Keratinocyte (primary cell): Measurements from ENCODE around the gene PLA2G15. TPM values are rescaled to one million over a fixed set of nuclear protein-coding genes. Genes with fewer than 3 reads are reported as not detected.
A peak's percentile ranks its signal among the peaks of the same experiment; 100 is the strongest.

ENCODE experiments used
- DNase-seq: peaks from one replicate; pipeline ENCODE4 v3.0.0-alpha.2; 2011; ENCODE audit warnings: low read depth, missing footprints, low spot score
- FAIRE-seq: peaks from 2 replicates; lab custom pipeline; 2011; peaks lifted over from hg19 to GRCh38; lab: Jason Lieb, UNC
- H2AFZ ChIP-seq: 2 replicates; pipeline ENCODE4 v1.6.0; 2012; ENCODE audit warnings: low read length, control low read depth, inconsistent platforms; ENCODE audit not compliant: control insufficient read depth
- H3K27ac ChIP-seq: 2 replicates; pipeline ENCODE4 v1.5.1; 2011; ENCODE audit warnings: low read length; ENCODE audit not compliant: control insufficient read depth, insufficient read depth
- H3K27me3 ChIP-seq: 3 replicates; pipeline ENCODE4 v1.6.0; 2011; ENCODE audit warnings: low read length; ENCODE audit not compliant: control insufficient read depth, insufficient read depth; ENCODE audit errors: extremely low read depth
- H3K36me3 ChIP-seq, 2 experiments: 2 replicates in 1 of 2; 3 replicates in 1 of 2; pipeline ENCODE4 v1.5.1; 2011; ENCODE audit warnings: low read length in 2 of 2, mild to moderate bottlenecking in 1 of 2; ENCODE audit not compliant: control insufficient read depth in 2 of 2, insufficient read depth in 2 of 2; ENCODE audit errors: extremely low read depth in 1 of 2
- H3K4me1 ChIP-seq: 3 replicates; pipeline ENCODE4 v1.5.1; 2011; ENCODE audit warnings: low read length; ENCODE audit not compliant: control insufficient read depth, insufficient read depth; ENCODE audit errors: extremely low read depth
- H3K4me2 ChIP-seq: 3 replicates; pipeline ENCODE4 v1.6.0; 2011; ENCODE audit warnings: low read depth, low read length; ENCODE audit not compliant: control insufficient read depth, insufficient read depth; ENCODE audit errors: extremely low read depth
- H3K4me3 ChIP-seq, 3 experiments: fragments of 200-600 bp in 1 of 3; sonication (generic) in 1 of 3; 2 replicates in 2 of 3; 3 replicates in 1 of 3; pipeline ENCODE4 v1.5.1; 2011 to 2016; ENCODE audit warnings: low read length in 3 of 3, mild to moderate bottlenecking in 3 of 3, control low read depth in 2 of 3, inconsistent platforms in 1 of 3, low read depth in 1 of 3, mixed read lengths in 1 of 3, mixed run types in 1 of 3, moderate library complexity in 1 of 3; ENCODE audit not compliant: control insufficient read depth in 2 of 3, insufficient read depth in 2 of 3; ENCODE audit errors: extremely low read depth in 1 of 3
- H3K79me2 ChIP-seq: 2 replicates; pipeline ENCODE4 v1.6.0; 2012; ENCODE audit warnings: low read length; ENCODE audit not compliant: control insufficient read depth, insufficient read depth
- H3K9ac ChIP-seq: 3 replicates; pipeline ENCODE4 v1.6.0; 2011; ENCODE audit warnings: low read length; ENCODE audit not compliant: control insufficient read depth, insufficient read depth; ENCODE audit errors: extremely low read depth
- H3K9me1 ChIP-seq: 3 replicates; pipeline ENCODE4 v1.6.0; 2011; ENCODE audit warnings: low read length; ENCODE audit not compliant: control insufficient read depth, insufficient read depth; ENCODE audit errors: extremely low read depth
- H3K9me3 ChIP-seq: 2 replicates; pipeline ENCODE4 v1.5.1; 2012; ENCODE audit warnings: low read depth, low read length; ENCODE audit not compliant: control insufficient read depth
- H4K20me1 ChIP-seq: 3 replicates; pipeline ENCODE4 v1.6.0; 2011; ENCODE audit warnings: low read length; ENCODE audit not compliant: control insufficient read depth, insufficient read depth; ENCODE audit errors: extremely low read depth
- CTCF ChIP-seq, 3 experiments: IDR thresholded peaks in 1 of 3; conservative IDR thresholded peaks in 1 of 3; optimal IDR thresholded peaks in 1 of 3; 2 replicates in 2 of 3; 3 replicates in 1 of 3; pipeline versions ENCODE3 to v1.5.1; 2011; ENCODE audit warnings: low read length in 3 of 3, mild to moderate bottlenecking in 3 of 3, moderate library complexity in 2 of 3, control low read depth in 1 of 3, inconsistent platforms in 1 of 3; ENCODE audit not compliant: insufficient read depth in 2 of 3; ENCODE audit errors: extremely low read depth in 1 of 3
- EZH2 ChIP-seq: IDR thresholded peaks from one replicate; pipeline ENCODE4 v1.6.1; 2012; ENCODE audit warnings: inconsistent platforms, mild to moderate bottlenecking, low read length, moderate library complexity
- dilution Hi-C: fragments of 300-500 bp; cut with MboI; formaldehyde crosslinking; loops from one replicate; pipeline ENCODE4 v1.7.0; 2020; ENCODE audit warnings: low sequenced_read_pairs; ENCODE audit not compliant: extremely low pct_ligation_motif_present
- polyA plus RNA-seq, 5 experiments: library from polyadenylated mRNA; depleted of rRNA in 3 of 5; stranded (reverse) in 3 of 5; stranded (forward) in 1 of 5; unstranded in 1 of 5; fragments of >200 nt; gene quantifications; 1 replicate in 1 of 5; 2 replicates in 3 of 5; 3 replicates in 1 of 5; pipeline versions ENCODE4 v1.2.1 to v1.2.3, GENCODE V29; 2011 to 2012; ENCODE audit warnings: missing spikeins in 2 of 5, low read depth in 1 of 5, low replicate concordance in 1 of 5

Gene PLA2G15
- polyA plus RNA-seq, 1 donor (not counting 4 experiments of a cell fraction or from before 2014, with no cell fraction given), result 9.2 TPM

DNA sequence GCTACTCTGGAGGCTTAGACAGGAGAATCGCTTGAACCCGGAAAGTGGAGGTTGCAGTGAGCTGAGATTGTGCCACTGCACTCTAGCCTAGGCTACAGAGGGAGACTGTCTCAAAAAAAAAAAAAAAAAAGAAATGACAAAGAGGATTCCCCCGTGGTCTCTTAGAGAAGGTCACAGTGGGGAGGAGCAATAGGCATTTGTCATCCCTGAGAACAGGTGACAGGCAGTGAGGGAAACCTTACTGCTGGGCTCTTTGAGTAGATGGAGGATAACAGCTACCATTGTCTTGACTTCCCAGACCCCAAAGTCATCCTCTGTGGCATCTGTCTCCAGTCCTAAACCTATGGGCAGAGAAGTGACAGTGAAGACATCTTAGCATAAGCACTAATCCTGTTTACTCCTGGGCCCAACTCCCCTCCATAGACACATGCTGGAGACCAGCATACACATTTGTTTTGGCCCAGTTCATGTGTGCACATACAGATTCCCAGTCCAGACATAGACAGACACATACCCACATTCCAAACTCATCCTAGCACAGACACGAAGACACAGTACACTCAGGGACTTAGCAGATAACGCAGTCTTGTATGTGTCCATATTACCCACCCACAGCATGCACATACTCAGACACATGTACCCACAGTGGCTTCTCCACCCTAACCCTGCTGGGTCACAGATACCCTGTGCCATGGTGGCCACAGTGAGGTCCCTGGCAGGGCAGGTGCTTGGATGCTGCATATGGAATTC is 11.9 kb upstream of the PLA2G15 start:
- Histone ChIP-seq H4K20me1 (peaks cover 23% of the 10 kb centered on the region), H3K79me2 (peaks cover 35% of the 10 kb centered on the region), H3K27me3 (no peaks in the 10 kb centered on the region), H3K9ac (no peak overlapping the region), H3K9me1 (peaks cover 3% of the 10 kb centered on the region), H3K4me2 (peak overlapping the region; percentile 100), H3K4me3 (peak overlapping the region in 2 of 3 experiments; percentile 4 to 83), H2AFZ (no peak overlapping the region), H3K27ac (no peak overlapping the region), H3K9me3 (no peaks in the 10 kb centered on the region), H3K36me3 (peaks cover 31 to 60% of the 10 kb centered on the region in 2 experiments), H3K4me1 (peaks cover 29% of the 10 kb centered on the region)
- no peak for FAIRE-seq
- DNase-seq, result no peak
- TF ChIP-seq EZH2 (no peak), CTCF (optimal IDR thresholded peaks at IDR 0.05 in 1 of 3, IDR thresholded peaks at IDR 0.05 in 1 of 3, conservative IDR thresholded peaks at IDR 0.05 in 1 of 3; ENCODE audit: extremely low read depth in 1 of 3, insufficient read depth in 2 of 3, low read length in 3 of 3) (no peak)
- dilution Hi-C loops, result no loop called here

- Histone ChIP-seq H3K27ac (peak overlapping the region; percentile 93), H3K36me3 (peaks cover 30 to 54% of the 10 kb centered on the region in 2 experiments), H3K27me3 (no peaks in the 10 kb centered on the region), H3K9me3 (no peaks in the 10 kb centered on the region), H4K20me1 (peaks cover 21% of the 10 kb centered on the region), H3K4me3 (peak overlapping the region; percentile 64 to 85 (median 83)), H3K4me1 (peaks cover 29% of the 10 kb centered on the region), H3K9me1 (peaks cover 3% of the 10 kb centered on the region), H2AFZ (no peak overlapping the region), H3K9ac (peak overlapping the region; percentile 89), H3K4me2 (peak overlapping the region; percentile 100), H3K79me2 (peaks cover 35% of the 10 kb centered on the region)
- TF ChIP-seq CTCF (optimal IDR thresholded peaks at IDR 0.05 in 1 of 3, IDR thresholded peaks at IDR 0.05 in 1 of 3, conservative IDR thresholded peaks at IDR 0.05 in 1 of 3; ENCODE audit: extremely low read depth in 1 of 3, insufficient read depth in 2 of 3, low read length in 3 of 3) (no peak), EZH2 (no peak)
- DNase-seq (no peak), FAIRE-seq (no peak)
- dilution Hi-C loops, result no loop called here
Observed at GRCh38 chr16:68233835-68234187, 11.4 kb upstream of the PLA2G15 start.
